D721Med (cell line): ENCODE measurements around the gene VSTM5.

Experiments
- DNase-seq: peaks from one replicate; pipeline ENCODE4 v3.0.0; 2011; ENCODE audit warnings: low spot score; ENCODE audit not compliant: insufficient read length
- FAIRE-seq: peaks from 2 replicates; lab custom pipeline; 2011; peaks lifted over from hg19 to GRCh38; lab: Jason Lieb, UNC
- TF ChIP-seq, protein P1 (sequence below): IDR thresholded peaks from 2 replicates; pipeline ENCODE4 v1.5.1; 2012; ENCODE audit warnings: mild to moderate bottlenecking, control low read depth; ENCODE audit not compliant: insufficient read depth; ENCODE audit errors: missing control alignments

Gene VSTM5

GRCh38 chr11:93801366-93801765, 49.1 kb downstream of the VSTM5 start:
- FAIRE-seq (no peak), DNase-seq (no peak)
- TF ChIP-seq, protein P1, sequence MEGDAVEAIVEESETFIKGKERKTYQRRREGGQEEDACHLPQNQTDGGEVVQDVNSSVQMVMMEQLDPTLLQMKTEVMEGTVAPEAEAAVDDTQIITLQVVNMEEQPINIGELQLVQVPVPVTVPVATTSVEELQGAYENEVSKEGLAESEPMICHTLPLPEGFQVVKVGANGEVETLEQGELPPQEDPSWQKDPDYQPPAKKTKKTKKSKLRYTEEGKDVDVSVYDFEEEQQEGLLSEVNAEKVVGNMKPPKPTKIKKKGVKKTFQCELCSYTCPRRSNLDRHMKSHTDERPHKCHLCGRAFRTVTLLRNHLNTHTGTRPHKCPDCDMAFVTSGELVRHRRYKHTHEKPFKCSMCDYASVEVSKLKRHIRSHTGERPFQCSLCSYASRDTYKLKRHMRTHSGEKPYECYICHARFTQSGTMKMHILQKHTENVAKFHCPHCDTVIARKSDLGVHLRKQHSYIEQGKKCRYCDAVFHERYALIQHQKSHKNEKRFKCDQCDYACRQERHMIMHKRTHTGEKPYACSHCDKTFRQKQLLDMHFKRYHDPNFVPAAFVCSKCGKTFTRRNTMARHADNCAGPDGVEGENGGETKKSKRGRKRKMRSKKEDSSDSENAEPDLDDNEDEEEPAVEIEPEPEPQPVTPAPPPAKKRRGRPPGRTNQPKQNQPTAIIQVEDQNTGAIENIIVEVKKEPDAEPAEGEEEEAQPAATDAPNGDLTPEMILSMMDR: no peak

DNA sequence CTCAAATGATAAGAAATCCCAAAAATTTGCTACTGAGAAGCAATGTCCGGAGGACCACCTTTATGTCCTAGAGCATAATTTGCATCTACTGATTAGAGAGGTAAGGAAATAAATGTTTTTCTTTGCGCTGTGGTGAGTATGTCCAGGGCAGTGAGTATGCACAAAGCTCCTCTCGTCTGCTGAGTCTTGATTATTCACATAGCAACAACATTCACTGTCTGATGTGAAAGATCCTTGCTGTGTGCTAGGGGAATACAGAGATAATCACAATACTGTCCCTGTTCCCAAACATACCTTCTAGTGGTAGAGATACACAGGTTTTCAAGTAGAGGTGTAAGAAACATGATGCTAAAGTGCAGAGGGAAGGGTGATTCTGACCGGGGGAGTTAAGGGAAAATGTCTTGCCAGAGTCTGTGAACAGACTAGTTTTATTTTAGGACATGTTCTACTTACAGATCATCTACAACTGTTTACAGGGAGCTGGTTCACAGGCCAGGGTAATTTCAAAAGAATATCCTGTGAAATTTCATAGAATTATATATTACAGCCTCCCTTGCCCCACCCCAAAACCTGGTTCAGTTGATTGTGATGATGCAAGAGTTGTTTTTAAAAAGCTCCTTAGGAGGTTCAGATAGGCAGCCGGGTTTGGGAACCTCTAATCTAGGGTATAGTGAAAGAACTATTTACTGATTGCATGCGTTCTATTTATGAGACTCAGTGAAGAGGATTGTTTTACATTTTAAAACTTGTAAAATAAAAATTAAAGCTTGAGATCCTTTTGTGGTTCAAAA, 53.8 kb downstream of the VSTM5 start:
- no peak for FAIRE-seq
- TF ChIP-seq, protein P1: no peak
- DNase-seq: no peak

DNA sequence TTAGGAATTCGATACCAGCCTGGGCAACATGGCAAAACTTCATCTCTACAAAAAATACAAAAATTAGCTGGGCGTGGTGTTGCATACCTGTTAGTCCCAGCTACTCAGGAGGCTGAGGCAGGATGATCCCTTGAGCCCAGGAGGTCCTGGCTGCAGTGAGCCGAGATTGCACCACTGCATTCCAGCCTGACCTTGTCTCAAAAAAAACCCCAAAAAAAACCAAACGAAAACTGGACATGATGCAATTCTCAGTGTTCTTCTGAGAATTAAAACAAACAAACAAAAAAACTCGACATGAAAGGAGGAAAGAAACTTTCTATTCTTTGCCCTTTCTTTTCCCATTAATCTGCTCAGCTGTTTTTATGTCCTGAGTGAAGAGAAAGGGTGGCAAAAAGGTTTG, 58.9 kb downstream of the VSTM5 start:
- no peak for FAIRE-seq

GRCh38 chr11:93784935-93785360, 65.5 kb downstream of the VSTM5 start:
- no peak for FAIRE-seq
- TF ChIP-seq, protein P1: no peak
- DNase-seq: no peak

More for the DNA sequence above, 58.9 kb downstream of the VSTM5 start:
- TF ChIP-seq, protein P1: no peak
- DNase-seq: no peak

GRCh38 chr11:93784145-93784934, 66.1 kb downstream of the VSTM5 start, which contains the start of gene MED17:
MED17 (plus strand) TSS chr11:93784282; CDS start chr11:93784514, 232 bp downstream.
- DNase-seq: peak; percentile 89
- TF ChIP-seq, protein P1: peak; percentile 21
- FAIRE-seq: no peak

- DNase-seq (no peak), FAIRE-seq (no peak)
- TF ChIP-seq, protein P1: no peak
Observed at GRCh38 chr11:93783765-93784144, 66.7 kb downstream of the VSTM5 start.
